Subcutaneous adipose tissue (tissue), 4 donors: ENCODE measurements around the gene TRIM32. TPM values are rescaled to one million over a fixed set of nuclear protein-coding genes. Genes with fewer than 3 reads are reported as not detected.

Experiments
- CTCF ChIP-seq: fragments of 450-650 bp; IDR thresholded peaks from one replicate; pipeline ENCODE4 v1.5.1; 2016; ENCODE audit warnings: low read depth, mild to moderate bottlenecking, control low read depth, antibody characterized with exemption, moderate library complexity
- total RNA-seq, 4 donors: library from RNA; depleted of rRNA; stranded (reverse); fragments of >200 nt; gene quantifications; one replicate each; pipeline ENCODE4 v1.1.0, GENCODE V29; 2016

TRIM32 gene
- total RNA-seq, 4 donors from 2014 or later = 12.8 to 22.9 (median 14.3) TPM

GRCh38 chr9:116700882-116701865 is 14.1 kb downstream of the TRIM32 start:
- TF ChIP-seq CTCF = no peak

GRCh38 chr9:116701940-116702642 is 15.0 kb downstream of the TRIM32 start:
- TF ChIP-seq CTCF = no peak

- TF ChIP-seq CTCF = no peak
Measured at GRCh38 chr9:116703634-116704033, 16.5 kb downstream of the TRIM32 start.

GRCh38 chr9:116704470-116704869 is 17.4 kb downstream of the TRIM32 start:
- TF ChIP-seq CTCF = no peak

GRCh38 chr9:116705531-116705930 is 18.4 kb downstream of the TRIM32 start:
- TF ChIP-seq CTCF = no peak

- no peak for TF ChIP-seq CTCF
Measured at GRCh38 chr9:116706310-116707290, 19.5 kb downstream of the TRIM32 start.
